ENCODE results near the gene CLIP3. TPM values are rescaled to one million over a fixed set of nuclear protein-coding genes. Genes with fewer than 3 reads are reported as not detected.

CLIP3 gene
- total and polyA plus RNA-seq, 2 experiments from 2014 or later: 15.1 to 19.1 TPM

DNA sequence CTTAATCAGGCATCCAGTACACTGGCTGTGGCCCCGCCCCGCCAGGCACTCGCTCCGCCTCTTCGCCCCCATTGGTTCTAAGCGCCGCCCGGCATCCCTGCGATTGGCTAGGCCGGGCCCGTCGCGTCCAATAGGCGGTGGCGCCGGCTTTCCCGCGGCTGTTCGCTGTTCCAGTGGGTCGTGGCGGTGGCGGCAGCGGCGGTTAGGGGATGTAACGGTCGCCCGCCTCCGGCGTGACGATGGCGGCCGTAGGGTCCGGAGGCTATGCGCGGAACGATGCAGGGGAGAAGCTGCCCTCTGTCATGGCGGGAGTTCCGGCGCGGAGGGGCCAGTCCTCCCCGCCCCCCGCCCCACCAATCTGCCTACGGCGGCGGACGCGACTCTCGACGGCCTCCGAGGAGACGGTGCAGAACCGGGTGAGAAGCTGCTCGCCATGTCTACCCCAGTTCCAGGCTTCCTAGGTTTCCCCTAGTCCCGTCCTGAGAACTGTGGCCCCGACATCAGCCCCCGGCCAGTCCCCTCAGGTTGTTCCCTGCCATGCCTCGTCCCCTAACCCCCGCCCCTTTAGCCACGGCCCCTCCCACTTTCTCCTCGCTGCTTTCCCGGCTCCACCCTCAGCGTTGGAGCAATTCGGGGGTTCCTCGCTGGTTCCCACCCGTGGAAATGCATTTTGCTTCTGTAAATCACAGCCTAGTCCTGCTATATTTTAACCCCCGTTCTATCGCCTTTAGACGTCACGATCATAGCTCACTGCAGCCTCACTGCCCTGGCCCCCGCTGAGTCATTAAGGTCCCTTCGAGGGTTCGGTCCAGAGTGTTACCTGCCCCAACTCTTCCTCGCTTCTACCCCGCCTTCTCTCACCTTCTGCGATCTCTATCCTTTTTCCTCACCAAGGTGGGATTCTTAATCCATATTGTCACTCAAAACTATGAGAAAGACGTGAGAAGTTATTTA is 22.3 kb upstream of the CLIP3 start, which contains the start of gene WDR62:
TSS of gene WDR62 (plus strand) at position 165 of the 954 bp plus-strand sequence. CDS start at position 240, 75 bp downstream.
- Mint-ChIP-seq H3K27me3 (ENCODE audit: insufficient read depth, low read depth, poor library complexity) (peaks cover 15% of the 10 kb centered on the region), H3K4me1 (peaks cover 25% of the 10 kb centered on the region), H3K36me3 (ENCODE audit: low read depth) (peaks cover 18% of the 10 kb centered on the region), H3K4me3 (peak within 1 kb of the TSS; percentile 93), H3K9me3 (no peaks in the 10 kb centered on the region; the same call in 2 of the 3 replicates), H3K27ac (peak within 1 kb of the TSS; percentile 99)
- peaks cover 23% of the 10 kb centered on the region; the same call in 1 of the 2 replicates for H3K4me1 ChIP-seq (ENCODE audit: insufficient read depth)
- DNase-seq (ENCODE audit: low spot score) (peak; percentile 96), ATAC-seq (peak; percentile 78)
- no peaks in the 10 kb centered on the region for H3K27me3 ChIP-seq (ENCODE audit: insufficient read depth)
- peak within 1 kb of the TSS; percentile 94 for H3K4me3 ChIP-seq
- peak within 1 kb of the TSS; percentile 99 for H3K4me2 ChIP-seq
- peaks cover 37% of the 10 kb centered on the region for H4K20me1 ChIP-seq (replicated peaks; ENCODE audit: insufficient read depth)
- H3K79me2 ChIP-seq (replicated peaks; ENCODE audit: insufficient read depth): peaks cover 45% of the 10 kb centered on the region
- H3K36me3 ChIP-seq (ENCODE audit: insufficient read depth): peaks cover 11% of the 10 kb centered on the region; the same call in 1 of the 2 replicates
- H3K9me2 ChIP-seq (ENCODE audit: insufficient read depth): no peaks in the 10 kb centered on the region
- peak within 1 kb of the TSS; percentile 50 for H2AFZ ChIP-seq
- H3K27ac ChIP-seq (ENCODE audit: low read depth): peak within 1 kb of the TSS; percentile 79
- H3F3A ChIP-seq (replicated peaks; ENCODE audit: low read depth): 0 out of 2 replicates have a peak, but pooled peaks cover 17% of the 10 kb centered on the region
- TF ChIP-seq ZNF331 (CRISPR knock-in tag; IDR thresholded peaks at IDR 0.05; ENCODE audit: low read depth) (no peak), POLR2AphosphoS5 (IDR thresholded peaks at IDR 0.05; ENCODE audit: low read depth) (peak; percentile 64), CREB1 (CRISPR knock-in tag; IDR thresholded peaks at IDR 0.05; ENCODE audit: low read depth) (no peak), JUNB (IDR thresholded peaks at IDR 0.05; ENCODE audit: unreplicated experiment) (no peak)
- TF ChIP-seq, protein P1, sequence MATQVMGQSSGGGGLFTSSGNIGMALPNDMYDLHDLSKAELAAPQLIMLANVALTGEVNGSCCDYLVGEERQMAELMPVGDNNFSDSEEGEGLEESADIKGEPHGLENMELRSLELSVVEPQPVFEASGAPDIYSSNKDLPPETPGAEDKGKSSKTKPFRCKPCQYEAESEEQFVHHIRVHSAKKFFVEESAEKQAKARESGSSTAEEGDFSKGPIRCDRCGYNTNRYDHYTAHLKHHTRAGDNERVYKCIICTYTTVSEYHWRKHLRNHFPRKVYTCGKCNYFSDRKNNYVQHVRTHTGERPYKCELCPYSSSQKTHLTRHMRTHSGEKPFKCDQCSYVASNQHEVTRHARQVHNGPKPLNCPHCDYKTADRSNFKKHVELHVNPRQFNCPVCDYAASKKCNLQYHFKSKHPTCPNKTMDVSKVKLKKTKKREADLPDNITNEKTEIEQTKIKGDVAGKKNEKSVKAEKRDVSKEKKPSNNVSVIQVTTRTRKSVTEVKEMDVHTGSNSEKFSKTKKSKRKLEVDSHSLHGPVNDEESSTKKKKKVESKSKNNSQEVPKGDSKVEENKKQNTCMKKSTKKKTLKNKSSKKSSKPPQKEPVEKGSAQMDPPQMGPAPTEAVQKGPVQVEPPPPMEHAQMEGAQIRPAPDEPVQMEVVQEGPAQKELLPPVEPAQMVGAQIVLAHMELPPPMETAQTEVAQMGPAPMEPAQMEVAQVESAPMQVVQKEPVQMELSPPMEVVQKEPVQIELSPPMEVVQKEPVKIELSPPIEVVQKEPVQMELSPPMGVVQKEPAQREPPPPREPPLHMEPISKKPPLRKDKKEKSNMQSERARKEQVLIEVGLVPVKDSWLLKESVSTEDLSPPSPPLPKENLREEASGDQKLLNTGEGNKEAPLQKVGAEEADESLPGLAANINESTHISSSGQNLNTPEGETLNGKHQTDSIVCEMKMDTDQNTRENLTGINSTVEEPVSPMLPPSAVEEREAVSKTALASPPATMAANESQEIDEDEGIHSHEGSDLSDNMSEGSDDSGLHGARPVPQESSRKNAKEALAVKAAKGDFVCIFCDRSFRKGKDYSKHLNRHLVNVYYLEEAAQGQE (IDR thresholded peaks at IDR 0.05; ENCODE audit: unreplicated experiment): peak; percentile 20

DNA sequence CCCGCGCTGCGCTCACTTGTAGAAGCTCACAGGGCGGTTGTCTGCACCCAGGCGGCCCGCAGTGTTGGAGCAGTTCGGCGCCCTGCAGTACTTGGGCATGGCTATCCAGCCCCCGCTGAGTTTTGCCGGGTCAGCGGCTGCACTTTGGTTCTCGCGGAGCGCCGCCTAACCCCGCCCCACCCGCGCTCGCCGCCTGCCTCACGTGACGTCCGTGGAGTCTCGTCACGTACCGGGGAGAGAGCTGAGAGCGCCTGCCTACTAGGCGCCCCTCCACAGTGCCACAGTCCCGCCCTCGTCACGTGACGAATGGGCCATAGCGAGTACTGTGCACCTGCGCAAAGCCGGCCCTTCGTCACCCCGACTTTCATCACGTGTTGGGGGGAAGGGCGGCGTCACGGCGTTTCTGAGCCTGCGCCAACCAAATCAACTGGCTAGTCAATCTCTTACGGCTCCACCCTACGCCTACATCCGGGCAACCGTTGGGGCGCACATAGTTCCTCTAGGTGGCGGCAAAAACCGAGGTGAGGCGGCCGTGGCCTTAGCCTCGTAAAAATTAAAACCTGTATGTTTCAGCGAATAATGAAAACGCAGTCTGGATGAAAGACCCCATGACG is 21.6 kb upstream of the CLIP3 start, which contains the start of gene THAP8:
TSS of gene THAP8 (minus strand) at position 167 of the 614 bp plus-strand sequence. CDS start at position 99, 68 bp downstream.
- no peaks in the 10 kb centered on the region for H3K27me3 ChIP-seq (ENCODE audit: insufficient read depth)
- TF ChIP-seq ZNF331 (CRISPR knock-in tag; IDR thresholded peaks at IDR 0.05; ENCODE audit: low read depth) (no peak), NANOG (IDR thresholded peaks at IDR 0.05; ENCODE audit: borderline replicate concordance) (no peak), JUNB (IDR thresholded peaks at IDR 0.05; ENCODE audit: unreplicated experiment) (no peak), STAT1 (IDR thresholded peaks at IDR 0.05; ENCODE audit: unreplicated experiment) (no peak), ZNF114 (CRISPR knock-in tag; IDR thresholded peaks at IDR 0.05) (no peak), EZH2phosphoT487 (IDR thresholded peaks at IDR 0.05; ENCODE audit: unreplicated experiment) (no peak), POLR2AphosphoS5 (IDR thresholded peaks at IDR 0.05; ENCODE audit: low read depth) (peak; percentile 94), CTCF (conservative IDR thresholded peaks at IDR 0.05; ENCODE audit: low read depth in 2 of 2) (peak; percentile 11 to 32; a peak in 2 of 4 replicates)
- TF ChIP-seq, protein P1 (IDR thresholded peaks at IDR 0.05; ENCODE audit: unreplicated experiment): no peak

More for the DNA sequence above, 21.6 kb upstream of the CLIP3 start, which contains the start of gene THAP8:
- Histone ChIP-seq H4K20me1 (replicated peaks; ENCODE audit: insufficient read depth) (peaks cover 31% of the 10 kb centered on the region), H3F3A (replicated peaks; ENCODE audit: low read depth) (0 out of 2 replicates have a peak, but pooled peaks cover 13% of the 10 kb centered on the region), H3K36me3 (ENCODE audit: insufficient read depth) (peaks cover 4% of the 10 kb centered on the region; the same call in 1 of the 2 replicates), H3K79me2 (replicated peaks; ENCODE audit: insufficient read depth) (peaks cover 45% of the 10 kb centered on the region), H3K4me2 (peak within 1 kb of the TSS; percentile 99), H3K9me2 (ENCODE audit: insufficient read depth) (no peaks in the 10 kb centered on the region), H3K4me3 (peak within 1 kb of the TSS; percentile 94), H3K27ac (ENCODE audit: low read depth) (peak within 1 kb of the TSS; percentile 79), H3K4me1 (ENCODE audit: insufficient read depth) (peaks cover 23% of the 10 kb centered on the region; the same call in 1 of the 2 replicates), H2AFZ (peak within 1 kb of the TSS; percentile 50)
- DNase-seq (ENCODE audit: low spot score): peak; percentile 99
- peak; percentile 81 for ATAC-seq
- Mint-ChIP-seq H3K36me3 (ENCODE audit: low read depth) (peaks cover 11% of the 10 kb centered on the region), H3K4me3 (peak within 1 kb of the TSS; percentile 93), H3K9me3 (no peaks in the 10 kb centered on the region; the same call in 2 of the 3 replicates), H3K27ac (peak within 1 kb of the TSS; percentile 99), H3K27me3 (ENCODE audit: insufficient read depth, low read depth, poor library complexity) (peaks cover 15% of the 10 kb centered on the region), H3K4me1 (peaks cover 25% of the 10 kb centered on the region)
